Uterus (tissue), 2 donors: ENCODE measurements around the gene SLC16A1.

ENCODE experiments used
- POLR2A ChIP-seq, 2 donors: fragments of 450-650 bp; IDR thresholded peaks; one replicate each; pipeline ENCODE4 v1.6.1; 2016; ENCODE audit warnings: antibody characterized with exemption in 2 of 2, mild to moderate bottlenecking in 1 of 2, moderate library complexity in 1 of 2
- TF ChIP-seq, protein P1 (sequence below), 4 experiments: fragments of 200-600 bp in 2 of 4; fragments of 450-650 bp in 2 of 4; sonication (generic) in 2 of 4; IDR thresholded peaks; one replicate each; pipeline ENCODE4 v1.5.1; 2016 to 2019; ENCODE audit warnings: antibody characterized with exemption in 4 of 4, mild to moderate bottlenecking in 2 of 4, moderate library complexity in 1 of 4

DNA sequence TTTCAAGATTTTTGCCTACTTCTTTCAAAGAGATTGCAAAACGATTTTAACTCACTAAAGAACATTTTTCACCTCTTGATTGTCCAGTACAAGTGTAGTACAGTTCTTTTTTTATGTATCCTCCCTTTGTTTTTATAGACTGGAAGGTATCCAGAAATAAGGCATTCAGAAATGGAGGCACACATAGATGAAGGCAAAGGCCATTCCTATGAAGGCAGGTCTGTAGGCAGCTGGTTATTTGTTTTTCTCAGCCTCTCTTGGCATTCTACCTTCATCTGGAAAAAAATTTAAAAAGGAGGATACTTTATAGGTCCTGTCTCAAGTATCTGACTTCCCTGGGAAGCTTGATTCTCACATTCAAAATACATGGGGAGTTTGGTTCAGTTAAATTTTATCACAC is 18.6 kb upstream of the SLC16A1 start:
- TF ChIP-seq, protein P1, sequence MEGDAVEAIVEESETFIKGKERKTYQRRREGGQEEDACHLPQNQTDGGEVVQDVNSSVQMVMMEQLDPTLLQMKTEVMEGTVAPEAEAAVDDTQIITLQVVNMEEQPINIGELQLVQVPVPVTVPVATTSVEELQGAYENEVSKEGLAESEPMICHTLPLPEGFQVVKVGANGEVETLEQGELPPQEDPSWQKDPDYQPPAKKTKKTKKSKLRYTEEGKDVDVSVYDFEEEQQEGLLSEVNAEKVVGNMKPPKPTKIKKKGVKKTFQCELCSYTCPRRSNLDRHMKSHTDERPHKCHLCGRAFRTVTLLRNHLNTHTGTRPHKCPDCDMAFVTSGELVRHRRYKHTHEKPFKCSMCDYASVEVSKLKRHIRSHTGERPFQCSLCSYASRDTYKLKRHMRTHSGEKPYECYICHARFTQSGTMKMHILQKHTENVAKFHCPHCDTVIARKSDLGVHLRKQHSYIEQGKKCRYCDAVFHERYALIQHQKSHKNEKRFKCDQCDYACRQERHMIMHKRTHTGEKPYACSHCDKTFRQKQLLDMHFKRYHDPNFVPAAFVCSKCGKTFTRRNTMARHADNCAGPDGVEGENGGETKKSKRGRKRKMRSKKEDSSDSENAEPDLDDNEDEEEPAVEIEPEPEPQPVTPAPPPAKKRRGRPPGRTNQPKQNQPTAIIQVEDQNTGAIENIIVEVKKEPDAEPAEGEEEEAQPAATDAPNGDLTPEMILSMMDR (IDR thresholded peaks at IDR 0.05): no peak
- no peak for TF ChIP-seq POLR2A (IDR thresholded peaks at IDR 0.05)
